IMR-90 (cell line): Measurements from ENCODE around the gene CGB7. TPM values are rescaled to one million over a fixed set of nuclear protein-coding genes. Genes with fewer than 3 reads are reported as not detected.

Experiments
- ATAC-seq: fragments of 200-7000 bp; cut with Tn5 transposase; 2 replicates; pipeline ENCODE4 v1.9.1; 2020; ENCODE audit warnings: low read depth, mild to moderate bottlenecking, moderate library complexity
- BruUV-seq: library from RNA; stranded (reverse); fragments of 400-500 nt; replicated peaks from 2 replicates; lab custom pipeline; 2021; lab: Mats Ljungman, UMichigan
- CTCF ChIA-PET: fragments of 300-600 bp; formaldehyde crosslinking; extraction: SDS; loops from one replicate; lab custom pipeline; 2021; ENCODE audit warnings: antibody characterized with exemption; lab: Yijun Ruan, JAX
- POLR2A ChIA-PET: fragments of 300-600 bp; sonication (Branson Sonifier 250); formaldehyde crosslinking; loops from one replicate; lab custom pipeline; 2022; ENCODE audit warnings: antibody characterized with exemption; ENCODE audit not compliant: unreplicated experiment; lab: Charles Lee
- DNase-seq: peaks from one replicate; pipeline ENCODE4 v3.0.0; 2013
- H2AFZ ChIP-seq: replicated peaks from 2 replicates; pipeline ENCODE3; 2013; ENCODE audit warnings: low read length, mild to moderate bottlenecking; ENCODE audit not compliant: poor library complexity
- H2AK5ac ChIP-seq: 2 replicates; pipeline ENCODE4 v1.6.1; 2013; ENCODE audit warnings: low read depth, low read length, inconsistent platforms
- H2AK9ac ChIP-seq: replicated peaks from 2 replicates; pipeline ENCODE3; 2013; ENCODE audit warnings: mild to moderate bottlenecking, low read depth, low read length, moderate library complexity; ENCODE audit not compliant: poor library complexity
- H2BK120ac ChIP-seq: 2 replicates; pipeline ENCODE4 v1.6.1; 2013; ENCODE audit warnings: low read depth, low read length, inconsistent platforms
- H2BK15ac ChIP-seq: 3 replicates; pipeline ENCODE4 v1.6.1; 2013; ENCODE audit warnings: low read depth, low read length, inconsistent platforms
- H2BK20ac ChIP-seq: 2 replicates; pipeline ENCODE4 v1.6.1; 2013; ENCODE audit warnings: low read depth, mild to moderate bottlenecking, inconsistent platforms, low read length, moderate library complexity
- H2BK5ac ChIP-seq: 2 replicates; pipeline ENCODE4 v1.6.1; 2013; ENCODE audit warnings: mild to moderate bottlenecking, low read depth, low read length, inconsistent platforms; ENCODE audit not compliant: poor library complexity, severe bottlenecking
- H3K14ac ChIP-seq: replicated peaks from 2 replicates; pipeline ENCODE4 v1.6.1; 2013; ENCODE audit warnings: low read depth, low read length, inconsistent platforms
- H3K18ac ChIP-seq: 2 replicates; pipeline ENCODE4 v1.6.1; 2013; ENCODE audit warnings: low read depth, low read length, control low read depth
- H3K23ac ChIP-seq: 2 replicates; pipeline ENCODE4 v1.6.1; 2013; ENCODE audit warnings: low read depth, low read length, inconsistent platforms
- H3K27ac ChIP-seq: 2 replicates; pipeline ENCODE4 v1.5.1; 2013; ENCODE audit warnings: mild to moderate bottlenecking, control low read depth, low read length; ENCODE audit not compliant: insufficient read depth
- H3K27me3 ChIP-seq: 2 replicates; pipeline ENCODE4 v1.6.1; 2013; ENCODE audit warnings: low read length; ENCODE audit not compliant: control insufficient read depth, insufficient read depth
- H3K36me3 ChIP-seq: 2 replicates; pipeline ENCODE4 v1.6.1; 2013; ENCODE audit warnings: low read length, mixed read lengths; ENCODE audit not compliant: control insufficient read depth, insufficient read depth
- H3K4ac ChIP-seq: 2 replicates; pipeline ENCODE4 v1.6.1; 2013; ENCODE audit warnings: low read depth, low read length, inconsistent platforms
- H3K4me1 ChIP-seq: 2 replicates; pipeline ENCODE4 v1.6.1; 2013; ENCODE audit warnings: low read length, mixed read lengths; ENCODE audit not compliant: control insufficient read depth, insufficient read depth
- H3K4me2 ChIP-seq: 2 replicates; pipeline ENCODE4 v1.6.1; 2013; ENCODE audit warnings: low read depth, mild to moderate bottlenecking, control low read depth, low read length, moderate library complexity
- H3K4me3 ChIP-seq: 2 replicates; pipeline ENCODE4 v1.5.1; 2013; ENCODE audit warnings: low read depth, mild to moderate bottlenecking, control low read depth, low read length, moderate library complexity; ENCODE audit not compliant: insufficient read depth
- H3K56ac ChIP-seq: 2 replicates; pipeline ENCODE4 v1.6.1; 2013; ENCODE audit warnings: low read length, inconsistent platforms; ENCODE audit not compliant: insufficient read depth; ENCODE audit errors: extremely low read depth
- H3K79me1 ChIP-seq, 2 experiments: 2 replicates each; pipeline ENCODE4 v1.6.1; 2013; ENCODE audit warnings: low read length in 2 of 2, inconsistent platforms in 1 of 2, low read depth in 1 of 2
- H3K9ac ChIP-seq: 2 replicates; pipeline ENCODE4 v1.6.1; 2013; ENCODE audit warnings: low read depth, low read length, control low read depth
- H3K9me1 ChIP-seq: 2 replicates; pipeline ENCODE4 v1.6.1; 2013; ENCODE audit warnings: low read length, inconsistent platforms; ENCODE audit not compliant: insufficient read depth
- H3K9me3 ChIP-seq: 2 replicates; pipeline ENCODE4 v1.6.1; 2013; ENCODE audit warnings: low read length; ENCODE audit not compliant: control insufficient read depth, insufficient read depth
- H4K20me1 ChIP-seq: 2 replicates; pipeline ENCODE4 v1.6.1; 2013; ENCODE audit warnings: low read length, inconsistent platforms; ENCODE audit not compliant: insufficient read depth
- H4K5ac ChIP-seq: 2 replicates; pipeline ENCODE4 v1.6.1; 2013; ENCODE audit warnings: mild to moderate bottlenecking, low read depth, low read length, control low read depth
- H4K8ac ChIP-seq, 2 experiments: 2 replicates each; pipeline ENCODE4 v1.6.1; 2013; ENCODE audit warnings: low read depth in 2 of 2, low read length in 2 of 2, control low read depth in 1 of 2, inconsistent platforms in 1 of 2
- H4K91ac ChIP-seq: 2 replicates; pipeline ENCODE4 v1.6.1; 2013; ENCODE audit warnings: low read depth, low read length, inconsistent platforms; ENCODE audit not compliant: insufficient read depth
- BHLHE40 ChIP-seq: fragments of 150-350 bp; IDR thresholded peaks from 2 replicates; pipeline ENCODE4 v1.6.1; 2016; ENCODE audit warnings: mild to moderate bottlenecking, low read depth, low read length
- ELK1 ChIP-seq: fragments of 150-350 bp; IDR thresholded peaks from 2 replicates; pipeline ENCODE4 v1.6.1; 2016; ENCODE audit warnings: low read depth, mild to moderate bottlenecking, low read length, moderate library complexity, borderline replicate concordance
- MXI1 ChIP-seq: IDR thresholded peaks from 2 replicates; pipeline ENCODE4 v1.6.1; 2012; ENCODE audit warnings: low read depth, mild to moderate bottlenecking, low read length, moderate library complexity, borderline replicate concordance
- NFE2L2 ChIP-seq: fragments of 150-350 bp; IDR thresholded peaks from 2 replicates; pipeline ENCODE4 v1.6.1; 2016; ENCODE audit warnings: low read depth, mild to moderate bottlenecking, low read length
- RAD21 ChIP-seq: IDR thresholded peaks from 2 replicates; pipeline ENCODE4 v1.6.1; 2012; ENCODE audit warnings: low read length, improper control_type of control experiment
- RCOR1 ChIP-seq: IDR thresholded peaks from 2 replicates; pipeline ENCODE4 v1.6.1; 2012; ENCODE audit warnings: mild to moderate bottlenecking, low read length, improper control_type of control experiment; ENCODE audit not compliant: insufficient replicate concordance
- RFX5 ChIP-seq: IDR thresholded peaks from 2 replicates; pipeline ENCODE4 v1.8.0; 2012; ENCODE audit warnings: low read depth, mild to moderate bottlenecking, low read length, moderate library complexity
- SMC3 ChIP-seq: fragments of 150-350 bp; IDR thresholded peaks from 2 replicates; pipeline ENCODE4 v1.6.1; 2016; ENCODE audit warnings: low read depth, mild to moderate bottlenecking, antibody characterized with exemption, low read length, moderate library complexity
- USF2 ChIP-seq: fragments of 150-350 bp; IDR thresholded peaks from 2 replicates; pipeline ENCODE4 v1.6.1; 2017; ENCODE audit warnings: mild to moderate bottlenecking, antibody characterized with exemption, low read length, low read depth
- WGBS, 2 experiments: methylation state at CpG; one replicate each; pipeline versions ENCODE4 v1.1.5 to v1.1.7; 2013; ENCODE audit warnings: missing lambda C conversion rate in 2 of 2; ENCODE audit not compliant: insufficient read length in 1 of 2; ENCODE audit errors: extremely low coverage in 2 of 2; 5-methylcytosine and 5-hydroxymethylcytosine counted together
- dilution Hi-C: fragments of 300-500 bp; cut with HindIII; formaldehyde crosslinking; loops from one replicate; pipeline ENCODE4 v1.14.3; 2018; ENCODE audit warnings: low sequenced_read_pairs; ENCODE audit not compliant: unreplicated experiment
- in situ Hi-C: fragments of 300-500 bp; cut with MboI; formaldehyde crosslinking; loops from 3 replicates; pipeline ENCODE4 v1.14.3; 2019; ENCODE audit warnings: low sequenced_read_pairs, inconsistent platforms, mixed read lengths
- intact Hi-C: fragments of 100-400 bp; cut with micrococcal nuclease; formaldehyde crosslinking; loops from 2 replicates; pipeline ENCODE4 v1.10.0; 2022
- polyA plus RNA-seq, 3 experiments: library from polyadenylated mRNA; depleted of rRNA; stranded (reverse); fragments of >200 nt; gene quantifications; 2 replicates each; pipeline ENCODE4 v1.2.3, GENCODE V29; 2012; ENCODE audit warnings: low replicate concordance in 1 of 3
- total RNA-seq: library from RNA; depleted of rRNA; stranded (reverse); fragments of >200 nt; gene quantifications from 2 replicates; pipeline ENCODE4 v1.2.3, GENCODE V29; 2012

The CGB7 gene
- total and polyA plus RNA-seq, 2 of the 4 experiments (the other 2 are of a cell fraction) = 1.7 TPM; not detected in 1

GRCh38 chr19:49091391-49092038, 34.0 kb upstream of the CGB7 start:
- Histone ChIP-seq H2BK120ac (no peak overlapping the region), H3K9me1 (no peaks in the 10 kb centered on the region), H3K79me1 (peaks cover 34 to 63% of the 10 kb centered on the region in 2 experiments), H3K14ac (no peak overlapping the region), H3K18ac (no peak overlapping the region), H2AK9ac (no peak overlapping the region), H3K56ac (no peak overlapping the region), H4K91ac (no peak overlapping the region), H3K4me3 (no peak overlapping the region), H4K8ac (no peak overlapping the region), H4K20me1 (peaks cover 77% of the 10 kb centered on the region), H3K27ac (no peak overlapping the region), H2AFZ (no peak overlapping the region), H2BK20ac (no peak overlapping the region), H4K5ac (no peak overlapping the region), H2AK5ac (no peak overlapping the region), H2BK5ac (no peak overlapping the region), H3K9me3 (no peaks in the 10 kb centered on the region), H3K27me3 (no peaks in the 10 kb centered on the region), H3K4me2 (no peak overlapping the region), H3K23ac (no peak overlapping the region), H3K4ac (no peak overlapping the region), H2BK15ac (no peak overlapping the region), H3K9ac (no peak overlapping the region), H3K36me3 (peaks cover 65% of the 10 kb centered on the region), H3K4me1 (peaks cover 3% of the 10 kb centered on the region)
- TF ChIP-seq USF2 (no peak), ELK1 (no peak), MXI1 (no peak), NFE2L2 (no peak), RCOR1 (no peak), SMC3 (no peak), RFX5 (no peak), BHLHE40 (no peak), RAD21 (no peak)
- WGBS, 2 experiments = 100% methylated on average over 8 of the region's 17 CpGs; no CpG with 5 or more reads in 1 of the 2 experiments
- in situ Hi-C loops = no loop called here
- BruUV-seq = no TSS peak
- DNase-seq = no peak
- intact Hi-C loops = no loop called here
- dilution Hi-C loops = no loop called here
- no peak for ATAC-seq
- ChIA-PET POLR2A (no interaction called here), CTCF (no interaction called here)
